Stimulated activated CD4-positive, alpha-beta T cell treated with anti-CD3 and anti-CD28 coated beads, TNF-alpha, amount 100 ng/mL, for 24 hours (primary cell): ENCODE measurements around the gene SEZ6L.
A peak's percentile ranks its signal among the peaks of the same experiment; 100 is the strongest.

ENCODE experiments used
- DNase-seq, 3 experiments: peaks; one replicate each; pipeline ENCODE4 v3.0.0-alpha.2; 2020; ENCODE audit warnings: low read depth in 3 of 3

Gene SEZ6L

DNA sequence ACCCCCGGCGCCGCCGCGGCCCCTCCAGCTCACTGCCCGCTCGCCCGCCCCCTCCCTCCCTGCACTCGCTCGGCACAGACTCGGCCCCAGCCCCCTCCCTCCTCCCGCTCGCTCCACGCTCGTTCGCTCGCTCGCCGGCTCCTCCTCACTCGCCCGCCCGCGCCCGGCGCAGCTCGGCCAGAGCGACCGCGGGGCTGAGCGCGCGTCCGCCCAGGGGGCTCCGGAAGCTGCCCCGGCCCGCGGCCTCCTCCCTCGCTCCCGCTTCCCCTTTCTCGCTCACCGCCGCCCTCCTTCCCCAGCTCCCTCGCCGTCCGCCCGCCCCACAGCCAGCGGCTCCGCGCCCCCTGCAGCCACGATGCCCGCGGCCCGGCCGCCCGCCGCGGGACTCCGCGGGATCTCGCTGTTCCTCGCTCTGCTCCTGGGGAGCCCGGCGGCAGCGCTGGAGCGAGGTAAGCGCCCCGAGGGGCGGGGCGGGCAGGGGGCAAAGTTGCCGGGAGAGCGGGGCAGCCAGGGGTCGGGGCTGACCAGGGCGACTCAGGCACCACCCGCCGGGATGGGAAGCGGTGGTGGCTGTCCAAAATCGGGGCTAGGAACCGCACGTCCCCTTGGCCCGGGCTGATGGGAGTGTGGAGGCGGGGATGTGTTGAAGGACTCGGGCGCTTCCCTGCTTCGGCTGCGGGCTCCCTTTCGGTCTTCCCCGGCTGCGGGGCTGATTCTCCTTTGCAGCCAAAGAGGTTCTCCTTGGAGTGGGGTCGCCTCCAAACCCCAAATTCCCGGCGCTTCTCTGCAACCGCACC, at the start of gene SEZ6L:
Gene SEZ6L (plus strand): TSS at position 148 of the 797 bp plus-strand sequence. CDS start 208 bp downstream, at position 356.
- no peak for DNase-seq

DNA sequence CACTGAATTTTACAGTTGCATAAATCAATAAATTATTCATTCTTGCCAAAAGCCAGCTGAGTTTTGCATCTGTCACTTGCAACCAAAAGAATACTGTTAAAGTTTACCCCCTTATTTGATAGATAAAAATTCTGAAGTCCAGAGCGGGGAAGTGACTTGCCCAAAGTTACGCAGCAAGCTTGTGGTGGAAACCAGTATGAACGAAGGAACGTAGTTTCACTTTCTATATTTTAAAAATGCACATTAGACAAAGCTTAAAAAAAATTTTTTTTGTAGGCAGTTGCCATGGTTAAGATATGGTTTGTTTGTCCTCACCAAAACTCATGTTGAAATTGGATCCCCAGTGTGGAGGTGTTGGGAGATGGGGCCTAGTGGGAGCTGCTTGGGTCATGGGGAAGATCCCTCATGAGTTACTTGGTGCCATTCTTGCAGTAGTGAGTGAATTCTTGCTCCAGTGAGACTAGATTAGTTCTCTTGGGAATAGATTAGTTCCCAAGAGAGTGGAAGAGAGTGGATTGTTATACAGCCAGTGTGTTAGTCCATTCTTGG, 46.3 kb upstream of the SEZ6L start:
- no peak for DNase-seq

DNA sequence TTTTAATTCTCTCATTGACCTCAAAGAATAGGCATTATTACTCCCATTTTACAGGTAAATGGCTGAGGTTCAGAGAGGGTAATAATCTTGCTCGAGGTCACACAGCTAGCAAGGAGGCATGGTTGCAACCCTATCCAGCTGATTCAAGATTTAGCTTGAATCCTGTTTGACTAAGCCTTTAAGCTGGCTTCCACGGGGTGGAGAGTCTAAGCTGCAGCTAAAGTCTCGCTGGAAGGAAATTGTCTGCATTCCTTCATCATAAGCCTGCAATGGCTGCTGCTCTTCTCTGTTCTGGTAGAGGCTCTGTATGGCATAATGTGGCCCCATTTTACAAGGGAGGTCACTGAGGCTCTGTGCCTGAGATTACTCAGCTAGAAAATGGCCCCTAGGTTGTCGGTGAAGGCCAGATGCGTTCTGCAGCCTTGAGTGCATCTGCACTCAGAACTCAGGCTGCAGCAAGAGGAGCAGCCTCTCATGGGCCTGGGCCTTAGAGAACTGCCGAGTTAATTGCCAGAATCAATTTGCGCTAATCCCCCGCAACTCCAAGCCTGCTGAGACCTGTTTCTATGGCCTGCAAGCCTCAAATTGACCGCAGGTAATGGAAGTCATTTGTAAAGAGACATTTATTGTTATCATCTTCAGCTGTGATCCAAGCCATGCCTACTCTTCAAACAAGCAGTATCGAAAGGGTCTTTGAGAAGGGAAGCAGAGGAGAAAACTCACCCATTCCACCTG, 44.1 kb upstream of the SEZ6L start:
- no peak for DNase-seq

DNA sequence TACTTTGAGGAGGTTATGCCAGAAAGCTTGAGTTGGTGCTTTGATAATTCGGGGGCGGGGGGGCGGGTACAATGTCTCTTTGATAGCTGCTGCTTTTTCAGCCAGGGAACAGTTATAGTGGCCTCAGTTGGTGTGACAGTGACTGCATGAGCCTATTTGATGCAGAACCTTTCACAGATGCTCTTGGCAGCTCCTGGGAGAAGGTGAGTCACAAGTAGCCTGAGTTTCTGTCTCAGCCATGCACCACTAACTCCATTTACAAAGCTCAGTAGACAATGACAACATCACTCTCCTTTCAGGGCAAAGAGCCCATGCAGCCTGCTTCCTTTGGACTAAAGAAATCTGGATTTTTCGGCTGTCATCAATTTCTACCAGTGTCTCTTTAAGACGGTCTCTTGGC, 42.1 kb upstream of the SEZ6L start:
- DNase-seq: no peak

DNA sequence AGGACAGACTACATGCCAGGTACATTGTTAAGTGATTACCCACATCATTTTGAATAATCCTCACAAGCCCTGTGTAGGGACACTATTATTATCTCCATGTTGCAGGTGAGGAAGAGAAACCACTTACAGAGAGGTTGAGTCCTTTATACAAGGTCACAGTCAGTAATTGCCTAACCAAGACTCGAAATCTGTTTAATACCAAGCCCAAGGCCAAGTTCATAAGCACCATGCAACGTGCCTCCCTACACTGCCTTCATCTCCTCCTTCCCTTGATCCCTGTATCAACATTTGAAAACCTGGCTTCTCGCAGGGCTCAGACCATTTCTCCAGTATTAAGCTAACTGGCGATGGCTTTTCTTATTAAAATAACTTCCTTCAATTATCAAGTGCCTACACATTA, 41.7 kb upstream of the SEZ6L start:
- no peak for DNase-seq

DNA sequence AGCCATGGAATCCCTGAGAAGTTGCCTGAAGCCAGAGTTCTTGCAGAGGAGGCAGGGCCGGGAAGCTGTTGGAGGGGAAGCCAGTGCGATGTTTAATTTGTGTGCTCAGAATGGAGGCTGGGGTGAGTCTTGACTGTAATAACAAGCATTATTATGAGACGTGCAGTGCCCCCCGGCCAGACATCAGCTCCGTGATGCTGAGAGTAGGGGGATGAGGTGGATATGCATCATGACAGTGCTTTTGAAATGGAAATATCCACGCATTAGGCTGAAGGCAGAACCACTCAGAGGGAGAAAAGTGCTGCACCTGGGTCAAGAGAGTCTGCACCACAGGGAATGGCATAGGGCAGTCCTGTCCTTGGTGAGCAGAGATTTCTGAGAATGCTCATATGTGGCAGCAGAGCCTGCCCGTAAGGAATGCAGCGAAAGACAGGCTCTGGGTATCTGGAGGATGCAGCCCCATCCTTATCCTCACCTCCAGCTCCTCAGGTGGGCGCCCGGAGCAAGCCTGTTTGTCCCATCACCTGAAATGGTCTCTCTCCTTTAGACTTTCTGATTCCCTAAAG, 37.6 kb upstream of the SEZ6L start:
- no peak for DNase-seq

DNA sequence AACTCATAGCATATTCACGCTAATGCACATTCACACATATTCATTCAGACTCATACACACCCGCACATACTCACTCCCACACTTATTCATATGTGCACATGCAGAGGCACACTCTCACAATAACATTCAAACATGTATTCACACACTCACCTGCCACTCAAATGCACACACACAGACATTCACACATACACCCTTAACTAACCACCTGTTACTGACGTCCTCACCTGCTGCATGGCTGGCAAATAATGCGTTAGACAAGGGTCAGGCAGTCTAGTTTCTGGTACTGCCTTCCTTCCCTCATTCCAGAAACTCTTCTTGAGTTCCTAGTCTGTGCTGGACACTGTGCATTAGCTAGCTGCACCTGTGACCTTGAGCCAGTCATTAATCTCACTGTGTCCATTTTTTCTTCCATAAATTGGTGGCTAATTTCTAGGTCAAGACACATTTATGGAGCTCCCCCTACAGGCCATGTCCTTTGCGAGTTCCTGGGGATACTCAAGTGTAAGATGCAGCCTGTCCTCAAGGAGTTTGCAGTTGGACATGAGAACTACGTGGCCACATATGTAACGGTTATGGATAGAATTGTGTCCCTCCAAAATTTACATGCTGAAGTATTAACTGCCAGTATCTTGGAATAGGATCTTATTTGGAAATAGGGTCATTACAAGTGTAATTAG, 34.5 kb upstream of the SEZ6L start:
- DNase-seq: no peak

DNA sequence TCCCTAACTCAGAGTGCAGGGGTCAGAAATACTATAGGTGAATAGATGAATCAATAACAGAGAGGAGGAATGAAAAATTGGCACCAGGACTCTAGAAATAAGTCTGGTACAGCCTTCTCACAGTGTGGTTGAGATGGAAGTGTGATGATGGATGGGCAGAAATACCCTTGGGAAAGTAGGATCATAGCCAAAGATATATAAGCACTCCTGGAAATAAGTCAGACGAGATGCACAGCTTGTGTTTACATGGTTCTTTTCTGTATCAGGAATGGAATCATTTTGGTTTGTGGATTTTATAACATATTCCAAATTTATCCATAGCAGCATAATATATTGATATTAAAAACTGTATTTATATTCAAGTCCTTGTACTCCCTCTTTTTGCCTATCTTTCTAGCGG, 33.5 kb upstream of the SEZ6L start:
- no peak for DNase-seq

DNA sequence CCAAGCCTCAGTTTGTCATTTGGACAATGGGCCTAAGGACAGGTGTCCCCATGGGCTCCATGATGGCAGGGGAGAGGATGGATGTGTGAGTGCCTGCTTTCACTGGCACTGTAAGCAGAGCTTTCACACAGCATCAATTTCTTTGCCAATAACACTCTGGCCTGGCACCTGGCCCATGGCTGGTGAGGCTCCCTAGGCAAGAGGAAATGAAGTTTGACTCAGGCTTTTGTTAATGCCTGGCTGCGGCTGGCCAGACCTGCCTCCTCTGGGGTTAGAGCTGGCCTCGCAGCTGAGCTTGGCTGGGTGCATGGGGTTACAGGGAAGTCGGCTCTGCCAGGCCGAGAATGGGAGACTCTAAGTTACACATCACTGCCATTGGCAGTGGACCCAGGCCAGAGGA, 30.0 kb upstream of the SEZ6L start:
- no peak for DNase-seq

DNA sequence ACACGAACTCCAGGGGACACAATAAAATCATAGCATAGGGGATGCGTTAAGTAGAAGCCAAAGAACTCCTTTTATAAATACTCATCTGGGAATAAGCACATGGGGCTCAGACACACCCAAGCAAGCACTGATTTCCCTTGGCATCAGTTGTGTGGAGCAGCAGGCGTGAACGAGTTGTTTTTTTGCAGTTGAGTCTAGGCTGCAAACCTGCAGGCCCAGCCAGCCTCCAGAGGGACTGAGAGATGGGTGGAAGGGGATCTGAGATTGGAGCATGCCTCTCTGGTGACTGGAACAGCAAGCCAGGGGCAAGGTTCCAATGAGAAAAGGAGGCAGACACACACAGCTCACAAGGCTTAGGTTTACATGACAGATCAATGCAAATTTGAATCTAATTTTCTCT, 27.4 kb upstream of the SEZ6L start:
- DNase-seq: no peak

DNA sequence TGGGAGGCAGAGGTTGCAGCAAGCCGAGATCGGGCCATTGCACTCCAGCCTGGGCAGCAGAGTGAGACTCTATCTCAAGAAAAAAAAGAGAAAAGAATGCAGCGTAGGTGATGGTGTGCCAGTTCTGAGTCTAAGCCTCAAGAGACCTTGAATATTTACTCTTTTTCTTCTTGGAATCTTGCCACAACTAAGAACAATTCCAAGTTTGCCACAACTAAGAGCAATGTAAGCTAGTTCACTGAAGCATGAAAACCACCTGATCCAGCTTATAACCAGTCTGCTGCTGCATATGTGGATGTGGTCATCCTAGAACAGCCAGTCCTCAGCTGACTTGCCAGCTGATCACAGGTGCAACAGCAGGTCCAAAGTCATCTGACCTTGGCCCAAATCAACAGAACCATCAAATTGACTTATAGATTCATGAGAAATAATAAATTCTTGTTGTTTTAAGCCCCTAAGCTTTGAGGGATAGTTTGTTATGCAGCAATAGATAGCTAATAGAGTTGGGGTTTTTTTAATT, 25.4 kb upstream of the SEZ6L start:
- DNase-seq: no peak

DNA sequence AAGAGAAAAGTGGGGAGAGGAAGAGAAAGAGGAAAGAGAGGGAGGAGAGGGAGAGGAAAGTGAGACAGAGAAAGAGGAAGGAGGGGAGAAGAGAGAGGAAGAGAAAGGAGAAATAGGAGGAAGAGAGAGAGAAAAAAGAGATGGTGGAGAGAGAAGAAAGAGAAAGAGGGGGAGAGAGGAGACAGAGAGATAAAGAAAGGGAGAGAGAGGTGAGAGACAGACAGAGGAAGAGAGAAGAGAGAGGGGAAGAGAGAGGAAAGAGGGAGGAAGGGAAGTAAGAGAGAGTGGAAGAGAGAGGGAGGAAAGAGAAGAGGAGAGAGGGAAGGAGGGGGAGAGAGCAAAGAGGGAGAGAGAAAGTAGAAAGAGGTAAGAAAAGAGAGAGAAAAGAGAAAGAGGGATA, 9.4 kb upstream of the SEZ6L start:
- no peak for DNase-seq

DNA sequence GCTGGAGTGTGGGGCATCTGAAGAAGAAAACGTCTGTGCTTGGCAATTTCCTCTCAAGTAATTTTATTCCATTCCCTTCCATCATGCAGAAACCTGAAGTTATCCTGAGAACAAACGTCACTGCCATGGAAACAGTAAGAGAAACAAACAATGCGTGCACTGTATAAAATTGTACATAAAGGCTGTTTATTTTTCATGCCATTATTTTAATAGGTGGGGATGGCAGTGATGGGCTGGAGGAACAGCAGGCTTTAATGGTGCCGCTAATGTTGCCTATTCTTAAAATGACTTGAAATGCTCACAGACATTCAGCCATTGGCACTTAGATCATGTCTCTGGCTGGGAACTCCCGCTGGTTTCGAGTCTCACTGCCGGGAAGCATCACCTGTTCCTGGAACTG, 7.5 kb upstream of the SEZ6L start:
- DNase-seq: no peak

DNA sequence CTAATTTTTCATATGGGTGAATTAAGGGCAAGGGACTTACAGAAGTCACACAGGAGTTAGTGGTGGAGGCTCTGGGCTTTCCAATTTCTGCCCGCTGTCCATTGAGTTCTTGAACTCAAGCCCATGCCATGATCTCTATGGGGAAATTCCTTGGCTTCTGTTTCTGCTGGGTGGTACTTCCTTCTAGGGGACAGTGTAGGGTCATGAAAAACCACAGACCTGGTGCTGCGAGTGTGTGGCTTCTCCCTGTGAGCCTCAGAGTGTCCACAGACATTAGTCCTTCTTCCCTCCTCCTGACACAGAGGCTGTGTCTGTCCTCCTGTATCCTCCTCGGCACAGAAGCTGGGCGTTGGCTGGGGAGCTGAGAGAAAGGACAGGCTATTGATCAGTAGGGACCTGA, 6.3 kb upstream of the SEZ6L start:
- no peak for DNase-seq

DNA sequence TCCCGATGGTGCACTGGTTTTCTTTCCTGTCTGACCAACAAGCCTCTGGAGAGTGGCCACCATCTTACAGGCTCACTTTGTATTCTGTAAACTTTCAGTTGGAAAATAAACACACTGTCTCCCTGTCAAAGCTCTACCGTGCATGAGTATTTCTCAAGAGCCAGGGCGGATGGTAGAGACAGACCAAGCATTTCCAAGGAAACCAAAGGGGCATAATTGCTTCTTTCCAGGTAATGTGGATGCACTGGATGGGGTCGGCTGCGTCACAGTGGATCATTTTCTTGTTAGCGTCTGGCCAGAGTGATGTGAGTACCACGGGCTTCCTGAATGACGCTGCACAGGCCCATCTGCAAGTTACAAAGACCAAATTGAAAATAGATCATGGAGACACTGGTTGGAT, 5.1 kb upstream of the SEZ6L start:
- no peak for DNase-seq

DNA sequence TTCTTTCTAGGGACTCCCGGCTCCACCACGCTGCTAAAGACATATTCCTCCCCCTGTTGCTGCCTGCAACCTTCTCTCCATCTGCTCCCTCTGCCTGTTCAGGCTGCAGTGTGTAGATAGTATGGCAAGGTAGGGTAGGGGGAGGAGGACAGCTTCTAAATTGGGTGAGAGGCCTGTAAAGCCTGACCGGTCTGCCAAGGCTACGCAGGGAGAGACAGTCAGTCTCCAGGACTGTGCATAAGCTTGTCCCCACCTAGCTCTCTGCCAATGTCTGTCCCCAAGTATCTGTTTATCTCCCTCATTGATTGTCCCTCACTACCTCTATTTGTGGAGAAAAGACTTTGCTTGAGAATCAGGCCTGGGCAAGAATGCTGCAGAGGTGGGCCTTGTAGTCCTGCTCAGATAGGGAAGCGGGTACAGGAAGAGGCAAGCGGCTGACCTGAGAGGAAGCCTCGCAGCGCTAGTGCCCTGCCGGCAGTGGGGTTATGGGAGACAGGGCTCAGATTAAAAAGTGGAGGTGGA, 871 bp upstream of the SEZ6L start:
- no peak for DNase-seq

DNA sequence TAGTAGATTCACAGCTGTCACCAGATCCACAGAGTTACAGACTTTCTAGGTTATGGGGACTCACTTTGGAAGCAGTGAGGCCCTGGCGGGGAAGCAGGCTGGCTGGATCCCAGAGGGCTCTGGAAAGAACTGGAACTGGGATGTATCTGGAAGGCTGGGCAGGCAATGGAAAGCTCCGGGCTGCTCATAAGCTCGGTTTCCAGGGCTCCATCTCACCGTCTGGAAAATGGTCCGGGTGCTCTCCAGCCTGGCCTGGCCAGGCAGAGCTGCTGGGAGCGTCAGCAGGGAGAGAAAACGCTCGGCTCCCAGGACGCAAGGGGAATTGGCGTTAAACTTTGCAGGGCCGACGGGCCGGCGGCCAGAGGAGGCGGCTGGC, 335 bp upstream of the SEZ6L start:
- no peak for DNase-seq

DNA sequence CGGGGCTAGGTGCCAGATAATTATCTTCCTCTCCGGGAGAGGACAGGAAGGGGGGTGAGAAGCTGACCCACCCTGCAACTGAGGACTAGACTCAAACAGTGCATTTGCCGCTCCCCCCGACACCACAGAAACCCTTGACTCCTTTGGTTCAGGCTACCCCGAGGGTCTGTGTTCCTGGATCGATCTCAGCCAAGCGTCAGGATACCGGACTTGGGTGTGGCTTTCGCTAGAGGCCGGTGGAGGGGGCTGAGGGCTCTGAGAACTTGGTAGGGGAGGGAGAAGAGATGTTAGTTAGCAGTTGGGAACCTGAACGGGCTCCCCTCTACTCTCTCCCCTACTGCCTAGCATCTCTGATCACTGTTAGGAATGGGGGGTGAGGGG, 840 bp downstream of the SEZ6L start:
- DNase-seq: no peak

DNA sequence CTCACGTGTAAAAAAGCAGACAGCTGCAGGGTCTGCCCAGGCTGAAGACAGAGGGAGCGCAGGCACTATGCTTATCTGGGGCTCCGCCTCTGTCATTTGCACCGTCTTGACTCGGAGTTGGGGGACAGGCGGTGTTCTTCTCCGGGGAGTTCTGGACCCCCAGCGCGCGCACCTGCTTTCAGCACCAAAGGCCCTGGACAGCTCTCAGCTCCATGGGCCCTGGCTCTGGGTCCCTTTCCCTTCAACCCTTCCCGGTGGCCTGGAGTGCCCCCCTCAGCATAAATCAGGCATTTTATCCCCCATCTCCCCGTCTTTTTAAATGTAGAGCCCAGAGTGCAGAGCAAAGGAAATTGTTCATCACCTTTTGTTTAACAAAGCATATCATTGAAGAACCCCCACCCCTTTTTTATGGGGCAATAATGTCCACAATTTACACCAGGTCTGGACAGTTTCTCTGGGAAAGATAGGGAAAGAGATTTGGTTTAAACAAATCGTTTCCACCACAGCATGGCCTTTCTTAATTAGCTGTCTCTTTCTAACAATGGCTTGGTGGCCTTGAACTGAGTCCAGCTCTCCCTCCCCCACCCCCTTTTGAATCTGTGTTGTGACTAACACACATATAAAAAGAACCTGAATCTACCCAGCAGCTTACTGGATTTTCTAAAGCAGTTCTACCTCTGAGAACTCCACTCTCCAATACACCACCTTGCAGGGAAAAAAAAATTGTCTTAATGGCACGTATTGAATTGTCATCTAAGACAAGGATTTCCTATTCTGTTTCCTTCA, 1.7 kb downstream of the SEZ6L start:
- no peak for DNase-seq

DNA sequence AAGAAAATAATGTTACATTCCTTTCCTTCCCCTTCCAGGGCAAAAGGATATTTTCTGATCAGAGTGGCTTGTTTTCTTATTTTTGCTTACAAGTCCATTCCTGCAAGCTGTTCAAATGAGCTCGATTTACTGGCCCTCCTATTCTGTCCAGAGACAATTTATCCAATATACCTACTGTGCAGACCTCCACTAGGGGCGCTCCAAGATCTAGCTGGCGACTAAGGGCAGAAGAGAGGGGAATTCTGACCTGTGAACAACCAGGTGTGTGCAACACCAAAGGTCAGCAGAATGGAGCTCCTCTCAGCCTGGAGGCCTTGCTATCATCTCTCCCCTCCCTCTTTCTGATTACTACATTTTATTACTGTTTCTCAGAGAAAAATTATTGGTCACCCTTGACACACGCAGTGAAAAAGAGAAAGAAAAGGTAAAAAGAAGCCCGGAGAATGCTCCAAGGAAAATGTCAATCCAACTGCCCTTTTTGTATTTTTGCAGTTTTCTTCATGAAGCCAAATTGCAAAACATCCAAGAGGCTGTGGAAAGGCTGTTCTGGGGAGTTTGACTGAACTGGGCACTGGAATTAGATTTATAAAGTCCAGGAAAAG, 3.2 kb downstream of the SEZ6L start:
- peak in 1 of 3 experiments; percentile 19 for DNase-seq

DNA sequence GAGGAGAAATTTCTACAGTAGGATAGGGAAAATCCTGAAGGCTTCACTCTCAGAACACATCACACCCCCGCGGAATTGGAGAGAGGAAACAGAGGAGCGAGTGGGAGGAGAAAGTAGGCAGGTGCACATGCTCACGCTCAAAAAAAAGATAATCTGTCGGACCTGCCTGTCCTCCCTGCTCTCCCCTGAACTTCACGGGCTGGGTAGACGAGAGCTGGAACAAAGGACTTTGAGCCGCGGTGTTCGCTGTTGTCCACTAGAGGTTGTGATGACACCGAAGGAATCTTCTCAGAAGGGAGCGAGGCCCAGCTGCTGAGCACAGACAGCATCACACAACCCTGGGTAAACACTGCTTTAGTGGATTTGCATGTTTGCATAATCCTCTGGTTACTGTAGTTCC, 5.0 kb downstream of the SEZ6L start:
- DNase-seq: no peak
